H7 (cell line): Measurements from ENCODE around the gene KCNS1. TPM values are rescaled to one million over a fixed set of nuclear protein-coding genes. Genes with fewer than 3 reads are reported as not detected.
"Not testable (repeated sequence)": the region's sequence is repeated elsewhere in the genome, so short reads cannot be mapped to it uniquely, and the experiment has no call there.

Source experiments
- DNase-seq: peaks from one replicate; pipeline ENCODE4 v3.0.0; 2012
- H3K27me3 ChIP-seq: 2 replicates; pipeline ENCODE4 v1.6.0; 2011; ENCODE audit warnings: mild to moderate bottlenecking, low read length; ENCODE audit not compliant: control insufficient read depth, insufficient read depth
- H3K36me3 ChIP-seq: replicated peaks from 2 replicates; pipeline ENCODE4 v1.5.1; 2011; ENCODE audit warnings: low read length; ENCODE audit not compliant: control insufficient read depth, insufficient read depth
- H3K4me3 ChIP-seq: 2 replicates; pipeline ENCODE4 v1.5.1; 2011; ENCODE audit warnings: low read depth, mild to moderate bottlenecking, control low read depth, low read length, moderate library complexity; ENCODE audit not compliant: insufficient read depth
- total RNA-seq: library from RNA; depleted of rRNA; stranded (reverse); fragments of >200 nt; shearing (Covaris generic); gene quantifications from 2 replicates; pipeline ENCODE4 v1.2.3, GENCODE V29; 2014

KCNS1 gene
- total RNA-seq, 1 experiment from 2014 or later: 0.59 TPM

GRCh38 chr20:45073221-45073620 is 27.7 kb downstream of the KCNS1 start:
- H3K27me3 ChIP-seq: no peaks in the 10 kb centered on the region
- H3K4me3 ChIP-seq: no peak overlapping the region
- DNase-seq: no peak
- peaks cover 3% of the 10 kb centered on the region for H3K36me3 ChIP-seq

GRCh38 chr20:45072066-45072465 is 28.9 kb downstream of the KCNS1 start:
- H3K27me3 ChIP-seq: no peaks in the 10 kb centered on the region
- DNase-seq: no peak
- peaks cover 3% of the 10 kb centered on the region for H3K36me3 ChIP-seq
- no peak overlapping the region for H3K4me3 ChIP-seq

GRCh38 chr20:45070932-45071632 is 29.8 kb downstream of the KCNS1 start:
- H3K4me3 ChIP-seq: no peak overlapping the region
- peaks cover 3% of the 10 kb centered on the region for H3K36me3 ChIP-seq
- no peaks in the 10 kb centered on the region for H3K27me3 ChIP-seq
- no peak for DNase-seq

- DNase-seq: no peak
- Histone ChIP-seq H3K27me3 (no peaks in the 10 kb centered on the region), H3K36me3 (no peaks in the 10 kb centered on the region; the same call in 1 of the 2 replicates), H3K4me3 (no peak overlapping the region)
Observed at GRCh38 chr20:45069261-45069660, 31.7 kb downstream of the KCNS1 start.

- H3K27me3 ChIP-seq: no peaks in the 10 kb centered on the region
Observed at GRCh38 chr20:45067558-45067957, 33.4 kb downstream of the KCNS1 start.

GRCh38 chr20:45067087-45067486 is 33.8 kb downstream of the KCNS1 start:
- no peaks in the 10 kb centered on the region for H3K27me3 ChIP-seq

More at GRCh38 chr20:45067558-45067957, 33.4 kb downstream of the KCNS1 start:
- no peak overlapping the region for H3K4me3 ChIP-seq
- DNase-seq: no peak
- no peaks in the 10 kb centered on the region for H3K36me3 ChIP-seq

GRCh38 chr20:45066372-45066771 is 34.6 kb downstream of the KCNS1 start:
- Histone ChIP-seq H3K27me3 (no peaks in the 10 kb centered on the region), H3K36me3 (no peaks in the 10 kb centered on the region), H3K4me3 (no peak overlapping the region)
- DNase-seq: no peak

More at GRCh38 chr20:45067087-45067486, 33.8 kb downstream of the KCNS1 start:
- no peaks in the 10 kb centered on the region for H3K36me3 ChIP-seq
- H3K4me3 ChIP-seq: no peak overlapping the region
- no peak for DNase-seq

- no peak for DNase-seq
- Histone ChIP-seq H3K27me3 (no peaks in the 10 kb centered on the region), H3K4me3 (no peak overlapping the region), H3K36me3 (no peaks in the 10 kb centered on the region)
Observed at GRCh38 chr20:45064812-45065211, 36.1 kb downstream of the KCNS1 start.

- not testable (repeated sequence) for H3K4me3 ChIP-seq, DNase-seq, H3K36me3 ChIP-seq, H3K27me3 ChIP-seq
Observed at GRCh38 chr20:45063107-45063506, 37.8 kb downstream of the KCNS1 start.

- Histone ChIP-seq H3K27me3 (no peaks in the 10 kb centered on the region), H3K4me3 (no peak overlapping the region), H3K36me3 (peaks cover 2% of the 10 kb centered on the region; the same call in 1 of the 2 replicates)
- no peak for DNase-seq
Observed at GRCh38 chr20:45061244-45061643, 39.7 kb downstream of the KCNS1 start.

GRCh38 chr20:45060294-45060693 is 40.6 kb downstream of the KCNS1 start:
- no peak for DNase-seq
- peaks cover 2% of the 10 kb centered on the region; the same call in 1 of the 2 replicates for H3K36me3 ChIP-seq
- H3K4me3 ChIP-seq: no peak overlapping the region
- no peaks in the 10 kb centered on the region for H3K27me3 ChIP-seq

- Histone ChIP-seq H3K27me3 (no peaks in the 10 kb centered on the region), H3K36me3 (peaks cover 2% of the 10 kb centered on the region; the same call in 1 of the 2 replicates), H3K4me3 (no peak overlapping the region)
- DNase-seq: no peak
Observed at GRCh38 chr20:45059022-45059728, 41.8 kb downstream of the KCNS1 start.

- DNase-seq: no peak
- Histone ChIP-seq H3K4me3 (no peak overlapping the region), H3K27me3 (no peaks in the 10 kb centered on the region), H3K36me3 (peaks cover 2% of the 10 kb centered on the region; the same call in 1 of the 2 replicates)
Observed at GRCh38 chr20:45058168-45058850, 42.6 kb downstream of the KCNS1 start.

GRCh38 chr20:45056473-45057173 is 44.3 kb downstream of the KCNS1 start:
- peaks cover 2% of the 10 kb centered on the region; the same call in 1 of the 2 replicates for H3K36me3 ChIP-seq
- no peak for DNase-seq

More at GRCh38 chr20:45056473-45057173, 44.3 kb downstream of the KCNS1 start:
- no peak overlapping the region for H3K4me3 ChIP-seq
- H3K27me3 ChIP-seq: no peaks in the 10 kb centered on the region
